ENCODE results near the gene ADAMTSL3.

- TF ChIP-seq, protein P1, sequence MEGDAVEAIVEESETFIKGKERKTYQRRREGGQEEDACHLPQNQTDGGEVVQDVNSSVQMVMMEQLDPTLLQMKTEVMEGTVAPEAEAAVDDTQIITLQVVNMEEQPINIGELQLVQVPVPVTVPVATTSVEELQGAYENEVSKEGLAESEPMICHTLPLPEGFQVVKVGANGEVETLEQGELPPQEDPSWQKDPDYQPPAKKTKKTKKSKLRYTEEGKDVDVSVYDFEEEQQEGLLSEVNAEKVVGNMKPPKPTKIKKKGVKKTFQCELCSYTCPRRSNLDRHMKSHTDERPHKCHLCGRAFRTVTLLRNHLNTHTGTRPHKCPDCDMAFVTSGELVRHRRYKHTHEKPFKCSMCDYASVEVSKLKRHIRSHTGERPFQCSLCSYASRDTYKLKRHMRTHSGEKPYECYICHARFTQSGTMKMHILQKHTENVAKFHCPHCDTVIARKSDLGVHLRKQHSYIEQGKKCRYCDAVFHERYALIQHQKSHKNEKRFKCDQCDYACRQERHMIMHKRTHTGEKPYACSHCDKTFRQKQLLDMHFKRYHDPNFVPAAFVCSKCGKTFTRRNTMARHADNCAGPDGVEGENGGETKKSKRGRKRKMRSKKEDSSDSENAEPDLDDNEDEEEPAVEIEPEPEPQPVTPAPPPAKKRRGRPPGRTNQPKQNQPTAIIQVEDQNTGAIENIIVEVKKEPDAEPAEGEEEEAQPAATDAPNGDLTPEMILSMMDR (conservative IDR thresholded peaks at IDR 0.05; ENCODE audit: low read depth, low read length), result no peak
- TF ChIP-seq CEBPB (IDR thresholded peaks at IDR 0.05; ENCODE audit: low read depth, low read length) (no peak), MAZ (IDR thresholded peaks at IDR 0.05; ENCODE audit: borderline replicate concordance, low read depth, low read length) (no peak), POLR2A (IDR thresholded peaks at IDR 0.05; ENCODE audit: low read depth, low read length) (no peak), BHLHE40 (IDR thresholded peaks at IDR 0.05; ENCODE audit: low read depth, low read length) (no peak), MAFK (IDR thresholded peaks at IDR 0.05; ENCODE audit: low read depth, low read length) (no peak), SMC3 (IDR thresholded peaks at IDR 0.05; ENCODE audit: low read depth, low read length) (no peak), RAD21 (IDR thresholded peaks at IDR 0.05; ENCODE audit: low read length) (no peak), RFX5 (IDR thresholded peaks at IDR 0.05; ENCODE audit: low read depth, low read length) (no peak)
- TF ChIP-seq, protein P2, sequence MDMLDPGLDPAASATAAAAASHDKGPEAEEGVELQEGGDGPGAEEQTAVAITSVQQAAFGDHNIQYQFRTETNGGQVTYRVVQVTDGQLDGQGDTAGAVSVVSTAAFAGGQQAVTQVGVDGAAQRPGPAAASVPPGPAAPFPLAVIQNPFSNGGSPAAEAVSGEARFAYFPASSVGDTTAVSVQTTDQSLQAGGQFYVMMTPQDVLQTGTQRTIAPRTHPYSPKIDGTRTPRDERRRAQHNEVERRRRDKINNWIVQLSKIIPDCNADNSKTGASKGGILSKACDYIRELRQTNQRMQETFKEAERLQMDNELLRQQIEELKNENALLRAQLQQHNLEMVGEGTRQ (IDR thresholded peaks at IDR 0.05; ENCODE audit: low read depth, low read length), result no peak
These were observed 350.0 kb downstream of the ADAMTSL3 start for GRCh38 chr15:84003791-84004503.
